ENCODE data around the gene PLTP.

PLTP gene

GRCh38 chr20:45943613-45944012 lies 31.7 kb upstream of the PLTP start:
- DNase-seq (ENCODE audit: low read depth) = no peak
- no peak for TF ChIP-seq CTCF (IDR thresholded peaks at IDR 0.05; ENCODE audit: low read depth, low read length, missing control alignments)

GRCh38 chr20:45940469-45940868 lies 28.5 kb upstream of the PLTP start:
- no peak for TF ChIP-seq CTCF (IDR thresholded peaks at IDR 0.05; ENCODE audit: low read depth, low read length, missing control alignments)
- DNase-seq (ENCODE audit: low read depth) = no peak
- no peak overlapping the region for H3K4me3 ChIP-seq (ENCODE audit: low read depth, low read length)

More at GRCh38 chr20:45943613-45944012, 31.7 kb upstream of the PLTP start:
- H3K4me3 ChIP-seq (ENCODE audit: low read depth, low read length) = no peak overlapping the region

GRCh38 chr20:45940053-45940452 lies 28.1 kb upstream of the PLTP start:
- no peak overlapping the region for H3K4me3 ChIP-seq (ENCODE audit: low read depth, low read length)
- DNase-seq (ENCODE audit: low read depth) = no peak
- no peak for TF ChIP-seq CTCF (IDR thresholded peaks at IDR 0.05; ENCODE audit: low read depth, low read length, missing control alignments)

GRCh38 chr20:45938727-45939438 lies 26.9 kb upstream of the PLTP start:
- TF ChIP-seq CTCF (IDR thresholded peaks at IDR 0.05; ENCODE audit: low read depth, low read length, missing control alignments) = no peak
- no peak for DNase-seq (ENCODE audit: low read depth)
- no peak overlapping the region for H3K4me3 ChIP-seq (ENCODE audit: low read depth, low read length)

GRCh38 chr20:45937765-45938164 lies 25.8 kb upstream of the PLTP start:
- DNase-seq (ENCODE audit: low read depth) = no peak
- no peak for TF ChIP-seq CTCF (IDR thresholded peaks at IDR 0.05; ENCODE audit: low read depth, low read length, missing control alignments)
- no peak overlapping the region for H3K4me3 ChIP-seq (ENCODE audit: low read depth, low read length)

GRCh38 chr20:45935416-45936046 lies 23.6 kb upstream of the PLTP start:
- peak overlapping the region; percentile 78 for H3K4me3 ChIP-seq (ENCODE audit: low read depth, low read length)
- DNase-seq (ENCODE audit: low read depth) = no peak
- no peak for TF ChIP-seq CTCF (IDR thresholded peaks at IDR 0.05; ENCODE audit: low read depth, low read length, missing control alignments)

Measured in GM12864 (cell line).